Middle frontal gyrus (tissue), 1 donor: ENCODE data around the gene IGF2BP3.

ENCODE experiments used
- DNase-seq: peaks from one replicate; pipeline ENCODE4 v3.0.0-alpha.2; 2015; ENCODE audit warnings: low spot score; ENCODE audit errors: extremely low spot score

Gene IGF2BP3

GRCh38 chr7:23272275-23272674, 198.0 kb downstream of the IGF2BP3 start:
- DNase-seq: no peak

- DNase-seq: no peak
These were observed 201.5 kb downstream of the IGF2BP3 start for GRCh38 chr7:23268746-23269145.

DNA sequence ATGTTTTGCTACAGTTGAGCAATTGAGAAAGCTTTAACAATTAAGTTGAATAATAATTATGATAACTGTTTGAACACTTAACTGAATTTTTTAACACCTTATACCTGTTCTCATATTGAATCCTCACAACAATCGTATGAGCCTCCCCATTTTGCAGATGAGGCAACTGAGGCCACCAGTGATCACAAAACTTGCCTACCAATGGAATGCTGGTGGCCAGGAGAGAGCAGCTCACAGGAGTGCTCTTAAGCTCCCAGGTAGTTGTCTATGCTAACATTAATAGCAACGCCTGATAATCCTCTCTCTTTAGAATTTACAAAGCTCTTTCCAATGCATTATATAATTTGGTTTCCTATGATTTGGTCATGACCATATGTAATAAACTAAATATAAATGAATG, 202.1 kb downstream of the IGF2BP3 start:
- no peak for DNase-seq

DNA sequence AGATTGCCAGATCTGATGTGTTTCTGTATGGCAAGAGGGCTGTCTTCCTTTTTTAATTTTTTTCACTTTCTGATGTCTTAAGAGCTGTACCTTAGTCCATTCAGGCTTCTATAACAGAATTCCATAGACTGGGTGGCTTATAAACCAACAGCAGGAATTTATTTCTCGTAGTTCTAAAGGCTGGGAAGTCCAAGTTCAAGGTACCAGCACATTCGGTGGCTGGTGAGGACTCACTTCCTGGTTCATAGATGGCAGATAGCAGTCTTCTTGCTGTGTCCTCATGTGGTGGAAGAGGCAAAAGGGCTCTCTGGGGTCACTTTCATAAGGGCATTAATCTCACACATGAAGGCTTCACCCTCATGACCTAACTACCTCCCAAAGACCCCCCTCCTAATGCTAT, 202.9 kb downstream of the IGF2BP3 start:
- DNase-seq: no peak

- no peak for DNase-seq
These were observed 203.4 kb downstream of the IGF2BP3 start for GRCh38 chr7:23266918-23267317.

DNA sequence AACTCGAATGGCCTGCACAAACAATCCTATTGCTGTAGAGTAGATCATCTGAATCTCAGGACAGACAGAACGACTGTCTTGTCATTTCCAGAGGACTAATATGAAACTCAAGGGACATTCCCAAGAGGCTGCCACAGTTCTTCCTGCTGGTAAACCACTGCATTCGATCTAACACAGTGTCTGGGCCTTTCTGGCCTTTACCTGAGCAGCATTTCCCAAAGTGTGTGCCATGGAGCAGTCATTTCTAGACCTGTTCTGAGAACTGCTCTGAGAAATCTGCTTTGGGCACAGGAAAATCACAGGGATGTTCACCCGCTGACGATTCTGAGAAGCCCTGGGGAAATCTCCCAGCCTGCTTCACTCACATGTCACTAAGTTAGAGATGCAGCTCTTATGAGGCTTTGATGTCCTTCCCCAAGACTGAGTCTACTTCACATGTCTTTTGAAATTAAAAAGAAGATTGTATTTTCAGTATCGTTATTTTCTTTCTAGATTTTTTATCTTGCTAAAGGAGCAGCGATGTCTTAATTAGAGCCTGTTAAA, 205.3 kb downstream of the IGF2BP3 start:
- no peak for DNase-seq

DNA sequence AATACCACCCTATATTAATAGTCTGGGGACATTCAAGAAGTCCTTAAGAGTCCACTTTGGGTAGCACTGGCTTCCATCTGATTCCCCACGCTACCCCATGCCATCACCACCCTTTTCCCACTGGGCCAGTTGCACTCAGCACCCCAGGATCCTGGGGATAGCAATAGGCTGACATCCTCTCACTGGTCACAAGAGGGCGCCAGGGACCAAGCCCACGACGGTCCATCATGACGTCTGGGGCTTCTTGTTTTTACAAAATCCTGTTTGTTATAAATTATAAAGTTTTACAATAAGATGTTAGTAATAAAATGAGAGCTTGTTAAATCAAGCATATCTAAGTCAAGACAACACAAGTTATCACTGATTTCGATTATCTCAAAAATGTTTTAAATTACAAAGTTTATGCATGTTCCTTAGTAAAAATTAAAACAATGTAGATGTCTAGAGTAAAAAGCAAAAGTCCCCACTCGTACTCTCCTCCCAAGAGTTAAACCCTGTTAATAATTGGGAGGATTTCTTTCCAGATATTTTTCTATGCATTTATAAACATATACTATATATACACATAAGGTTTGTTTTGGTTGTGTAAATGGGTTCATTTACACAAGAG, 208.3 kb downstream of the IGF2BP3 start:
- no peak for DNase-seq

DNA sequence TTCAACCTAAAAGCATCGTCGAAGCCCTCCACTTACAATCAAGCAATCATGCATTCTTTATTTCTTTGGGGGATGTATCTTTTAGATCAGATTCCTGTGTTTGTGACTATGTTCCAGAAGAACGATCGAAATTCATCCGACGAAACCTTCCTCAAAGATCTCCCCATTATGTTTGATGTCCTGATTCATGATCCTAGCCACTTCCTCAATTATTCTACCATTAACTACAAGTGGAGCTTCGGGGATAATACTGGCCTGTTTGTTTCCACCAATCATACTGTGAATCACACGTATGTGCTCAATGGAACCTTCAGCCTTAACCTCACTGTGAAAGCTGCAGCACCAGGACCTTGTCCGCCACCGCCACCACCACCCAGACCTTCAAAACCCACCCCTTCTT, 209.9 kb downstream of the IGF2BP3 start:
- no peak for DNase-seq
